ENCODE data around the gene HELB. TPM values are rescaled to one million over a fixed set of nuclear protein-coding genes. Genes with fewer than 3 reads are reported as not detected.
"Not testable (repeated sequence)": the region's sequence is repeated elsewhere in the genome, so short reads cannot be mapped to it uniquely, and the experiment has no call there.

Gene HELB
- total and polyA plus RNA-seq, 5 experiments from 2014 or later = 22.0 to 32.0 (median 28.7) TPM

GRCh38 chr12:66279123-66279712, 23.1 kb upstream of the HELB start:
- peak overlapping the region in 3 of 10 donors; percentile 12 to 41 (median 31) for H3K27ac Mint-ChIP-seq
- POLR2A ChIA-PET = interaction anchor here (1.1 to 1.3 kb wide), 2 partner anchors 9 to 129 kb away, joined by 3 read pairs; no protein-coding TSS in a partner anchor
- H3K27me3 Mint-ChIP-seq = no peaks in the 10 kb centered on the region
- H3K4me3 Mint-ChIP-seq = peak overlapping the region in 5 of 10 donors; percentile 12 to 35 (median 28)
- DNase-seq = peak in 9 of 10 donors; percentile 27 to 77 (median 54)
- H3K4me1 Mint-ChIP-seq = peaks cover 19 to 47% (median 35%) of the 10 kb centered on the region in 4 donors
- peaks cover 0 to 12% (median 4%) of the 10 kb centered on the region in 9 donors for H3K9me3 Mint-ChIP-seq
- ATAC-seq = peak; percentile 58 to 82
- H3K36me3 Mint-ChIP-seq = peaks cover 0 to 11% (median 3%) of the 10 kb centered on the region in 3 donors

GRCh38 chr12:66280561-66280960, 21.7 kb upstream of the HELB start:
- no peak for ATAC-seq
- H3K36me3 Mint-ChIP-seq = peaks cover 0 to 11% (median 3%) of the 10 kb centered on the region in 3 donors
- peaks cover 22 to 55% (median 41%) of the 10 kb centered on the region in 4 donors for H3K4me1 Mint-ChIP-seq
- peaks cover 0 to 12% (median 4%) of the 10 kb centered on the region in 9 donors for H3K9me3 Mint-ChIP-seq
- H3K4me3 Mint-ChIP-seq = no peak overlapping the region
- no peak for DNase-seq
- H3K27me3 Mint-ChIP-seq = no peaks in the 10 kb centered on the region
- POLR2A ChIA-PET = interaction anchor here (0.5 to 1.0 kb wide), 3 partner anchors 22 to 1104 kb away, joined by 3 to 8 read pairs (median 3); partner anchors contain the start of gene HELB
- H3K27ac Mint-ChIP-seq = no peak overlapping the region

- Mint-ChIP-seq H3K27me3 (no peaks in the 10 kb centered on the region), H3K9me3 (peaks cover 0 to 12% (median 4%) of the 10 kb centered on the region in 9 donors), H3K36me3 (peaks cover 0 to 11% (median 3%) of the 10 kb centered on the region in 3 donors), H3K4me3 (no peak overlapping the region), H3K4me1 (peaks cover 29 to 62% (median 51%) of the 10 kb centered on the region in 4 donors), H3K27ac (peak overlapping the region in 1 of 10 donors; percentile 3)
- DNase-seq = no peak
- no peak for ATAC-seq
- POLR2A ChIA-PET = no interaction called here
Observed at GRCh38 chr12:66282244-66282643, 20.0 kb upstream of the HELB start.

- peak overlapping the region in 9 of 10 donors; percentile 38 to 81 (median 75) for H3K4me3 Mint-ChIP-seq
- POLR2A ChIA-PET = interaction anchor here (0.7 to 3.1 kb wide), 2 partner anchors 13 to 16 kb away, joined by 4 to 19 read pairs; partner anchors contain the start of gene HELB
- no peak for DNase-seq
- H3K4me1 Mint-ChIP-seq = peaks cover 41 to 88% (median 79%) of the 10 kb centered on the region in 4 donors
- H3K27me3 Mint-ChIP-seq = no peaks in the 10 kb centered on the region
- H3K27ac Mint-ChIP-seq = peak overlapping the region; percentile 30 to 89 (median 84)
- ATAC-seq = no peak
- H3K36me3 Mint-ChIP-seq = no peaks in the 10 kb centered on the region
- peaks cover 0 to 4% (median 0%) of the 10 kb centered on the region in 9 donors for H3K9me3 Mint-ChIP-seq
Observed at GRCh38 chr12:66287275-66287674, 15.0 kb upstream of the HELB start.

- Mint-ChIP-seq H3K4me3 (peak overlapping the region; percentile 38 to 81 (median 70)), H3K27ac (peak overlapping the region in 9 of 10 donors; percentile 30 to 89 (median 83)), H3K27me3 (no peaks in the 10 kb centered on the region), H3K4me1 (peaks cover 41 to 89% (median 81%) of the 10 kb centered on the region in 4 donors), H3K9me3 (peaks cover 0 to 4% (median 0%) of the 10 kb centered on the region in 9 donors), H3K36me3 (no peaks in the 10 kb centered on the region)
- POLR2A ChIA-PET = interaction anchor here (0.9 to 3.9 kb wide), 4 partner anchors 9 to 981 kb away, joined by 3 to 60 read pairs (median 4); partner anchors contain the start of genes CAND1 and HELB
- ATAC-seq (peak; percentile 98 to 99), DNase-seq (peak in 9 of 10 donors; percentile 43 to 91 (median 78))
Observed at GRCh38 chr12:66288121-66288520, 14.2 kb upstream of the HELB start.

- peak overlapping the region in 4 of 10 donors; percentile 38 to 76 (median 51) for H3K4me3 Mint-ChIP-seq
- peaks cover 37 to 78% (median 73%) of the 10 kb centered on the region in 4 donors for H3K4me1 Mint-ChIP-seq
- POLR2A ChIA-PET = interaction anchor here (0.6 to 3.9 kb wide), 3 partner anchors 14 to 1613 kb away, joined by 3 to 60 read pairs (median 3); partner anchors contain the start of gene HELB
Observed at GRCh38 chr12:66289485-66289884, 12.8 kb upstream of the HELB start.

GRCh38 chr12:66290716-66291200, 11.5 kb upstream of the HELB start:
- Mint-ChIP-seq H3K36me3 (no peaks in the 10 kb centered on the region), H3K4me1 (peaks cover 33 to 76% (median 68%) of the 10 kb centered on the region in 4 donors)

More at GRCh38 chr12:66289485-66289884, 12.8 kb upstream of the HELB start:
- no peaks in the 10 kb centered on the region for H3K36me3 Mint-ChIP-seq
- H3K27ac Mint-ChIP-seq = peak overlapping the region in 7 of 10 donors; percentile 51 to 92 (median 84)
- H3K27me3 Mint-ChIP-seq = no peaks in the 10 kb centered on the region
- DNase-seq (no peak), ATAC-seq (no peak)
- peaks cover 0 to 5% (median 0%) of the 10 kb centered on the region in 9 donors for H3K9me3 Mint-ChIP-seq

GRCh38 chr12:66296176-66296683, 6.1 kb upstream of the HELB start:
- H3K27me3 Mint-ChIP-seq = no peaks in the 10 kb centered on the region
- H3K4me1 Mint-ChIP-seq = peaks cover 15 to 51% (median 36%) of the 10 kb centered on the region in 4 donors
- no peak overlapping the region for H3K27ac Mint-ChIP-seq
- H3K9me3 Mint-ChIP-seq = peaks cover 0 to 5% (median 0%) of the 10 kb centered on the region in 9 donors
- no peak overlapping the region for H3K4me3 Mint-ChIP-seq
- POLR2A ChIA-PET = no interaction called here
- no peaks in the 10 kb centered on the region for H3K36me3 Mint-ChIP-seq
- no peak for ATAC-seq
- DNase-seq = no peak

More at GRCh38 chr12:66290716-66291200, 11.5 kb upstream of the HELB start:
- Mint-ChIP-seq H3K4me3 (peak overlapping the region in 9 of 10 donors; percentile 2 to 66 (median 54)), H3K9me3 (peaks cover 0 to 5% (median 0%) of the 10 kb centered on the region in 9 donors), H3K27ac (peak overlapping the region; percentile 29 to 92 (median 88)), H3K27me3 (no peaks in the 10 kb centered on the region)
- DNase-seq (peak in 4 of 10 donors; percentile 21 to 70 (median 52)), ATAC-seq (peak; percentile 38 to 42)
- POLR2A ChIA-PET = interaction anchor here (0.6 to 3.9 kb wide), 2 partner anchors 13 to 1701 kb away, joined by 7 to 60 read pairs; partner anchors contain the start of gene HELB

- H3K4me3 Mint-ChIP-seq = peak overlapping the region in 1 of 10 donors; percentile 5
- no peaks in the 10 kb centered on the region for H3K36me3 Mint-ChIP-seq
- peak overlapping the region in 5 of 10 donors; percentile 22 to 50 (median 40) for H3K27ac Mint-ChIP-seq
- peak in 1 of 2 donors; percentile 43 for ATAC-seq
- no peak for DNase-seq
- H3K27me3 Mint-ChIP-seq = no peaks in the 10 kb centered on the region
- peaks cover 13 to 47% (median 33%) of the 10 kb centered on the region in 4 donors for H3K4me1 Mint-ChIP-seq
- POLR2A ChIA-PET = interaction anchor here (1.3 kb wide), 1 partner anchor 14 kb away, joined by 4 read pairs; no protein-coding TSS in a partner anchor
- peaks cover 0 to 5% (median 0%) of the 10 kb centered on the region in 9 donors for H3K9me3 Mint-ChIP-seq
Observed at GRCh38 chr12:66297080-66297479, 5.2 kb upstream of the HELB start.

GRCh38 chr12:66297923-66298322, 4.4 kb upstream of the HELB start:
- POLR2A ChIA-PET = interaction anchor here (1.3 kb wide), 1 partner anchor 14 kb away, joined by 4 read pairs; no protein-coding TSS in a partner anchor
- no peak overlapping the region for H3K27ac Mint-ChIP-seq
- H3K9me3 Mint-ChIP-seq = peaks cover 0 to 5% (median 0%) of the 10 kb centered on the region in 9 donors
- H3K4me3 Mint-ChIP-seq = no peak overlapping the region
- no peaks in the 10 kb centered on the region for H3K27me3 Mint-ChIP-seq
- H3K36me3 Mint-ChIP-seq = peaks cover 0 to 5% (median 0%) of the 10 kb centered on the region in 3 donors
- ATAC-seq (no peak), DNase-seq (no peak)
- peaks cover 10 to 41% (median 31%) of the 10 kb centered on the region in 4 donors for H3K4me1 Mint-ChIP-seq

- Mint-ChIP-seq H3K4me1 (peaks cover 20 to 62% (median 50%) of the 10 kb centered on the region in 4 donors), H3K36me3 (peaks cover 9 to 33% (median 23%) of the 10 kb centered on the region in 3 donors), H3K27ac (peak overlapping the region; percentile 87 to 100 (median 99)), H3K9me3 (no peaks in the 10 kb centered on the region), H3K27me3 (no peaks in the 10 kb centered on the region), H3K4me3 (peak overlapping the region; percentile 76 to 100 (median 97))
- POLR2A ChIA-PET = interaction anchor here (0.5 to 5.3 kb wide), 19 partner anchors 9 to 1133 kb away, joined by 3 to 60 read pairs (median 5); partner anchors contain the start of genes LEMD3 and TMBIM4
- no peak for ATAC-seq
- DNase-seq = no peak
Observed at GRCh38 chr12:66302827-66303169, 505 bp downstream of the HELB start.

GRCh38 chr12:66303316-66303804, 1.1 kb downstream of the HELB start:
- Mint-ChIP-seq H3K4me3 (peak overlapping the region; percentile 76 to 100 (median 97)), H3K4me1 (peaks cover 24 to 68% (median 54%) of the 10 kb centered on the region in 4 donors), H3K27ac (peak overlapping the region; percentile 87 to 100 (median 98)), H3K36me3 (peaks cover 9 to 38% (median 28%) of the 10 kb centered on the region in 3 donors)
- ATAC-seq = peak; percentile 55 to 75
- DNase-seq = peak in 4 of 10 donors; percentile 32 to 62 (median 50)
- H3K9me3 Mint-ChIP-seq, H3K27me3 Mint-ChIP-seq: not testable (repeated sequence)
- POLR2A ChIA-PET = interaction anchor here (0.7 to 5.3 kb wide), 11 partner anchors 9 to 965 kb away, joined by 3 to 60 read pairs (median 11); partner anchors contain the start of gene TMBIM4

All from naive thymus-derived CD8-positive, alpha-beta T cell (primary cell).